Astrocyte of the cerebellum (primary cell): Measurements from ENCODE around the gene GRID1.
"Not testable (repeated sequence)": the region's sequence is repeated elsewhere in the genome, so short reads cannot be mapped to it uniquely, and the experiment has no call there.

ENCODE experiments used
- DNase-seq: peaks from one replicate; pipeline ENCODE4 v3.0.0-alpha.2; 2011; ENCODE audit warnings: low read depth
- H3K4me3 ChIP-seq: 2 replicates; pipeline ENCODE4 v1.5.1; 2011; ENCODE audit warnings: mild to moderate bottlenecking, low read depth, low read length, moderate library complexity
- CTCF ChIP-seq: IDR thresholded peaks from 2 replicates; pipeline ENCODE4 v1.5.1; 2012; ENCODE audit warnings: low read length, low read depth, moderate library complexity, mild to moderate bottlenecking; ENCODE audit errors: missing control alignments
- in situ Hi-C: cut with HindIII; loops from 2 replicates; pipeline ENCODE4 v1.10.0; 2017; ENCODE audit warnings: low sequenced_read_pairs

The GRID1 gene

GRCh38 chr10:86034710-86035109 lies 331.9 kb downstream of the GRID1 start:
- TF ChIP-seq CTCF, result no peak
- DNase-seq, result no peak
- H3K4me3 ChIP-seq, result no peak overlapping the region
- in situ Hi-C loops, result no loop called here

GRCh38 chr10:86033581-86033980 lies 333.0 kb downstream of the GRID1 start:
- no peak overlapping the region for H3K4me3 ChIP-seq
- in situ Hi-C loops, result no loop called here
- no peak for TF ChIP-seq CTCF
- no peak for DNase-seq

GRCh38 chr10:86032087-86032486 lies 334.5 kb downstream of the GRID1 start:
- DNase-seq, in situ Hi-C loops, H3K4me3 ChIP-seq: not testable (repeated sequence)

GRCh38 chr10:86030312-86030711 lies 336.3 kb downstream of the GRID1 start:
- no peak for DNase-seq
- no peak overlapping the region for H3K4me3 ChIP-seq
- in situ Hi-C loops, result no loop called here
- no peak for TF ChIP-seq CTCF

GRCh38 chr10:86027346-86027745 lies 339.2 kb downstream of the GRID1 start:
- in situ Hi-C loops, result no loop called here
- TF ChIP-seq CTCF, result no peak
- no peak overlapping the region for H3K4me3 ChIP-seq
- DNase-seq, result no peak

GRCh38 chr10:86025509-86025908 lies 341.1 kb downstream of the GRID1 start:
- no peak overlapping the region for H3K4me3 ChIP-seq
- no peak for DNase-seq
- in situ Hi-C loops, result no loop called here
- TF ChIP-seq CTCF, result no peak

GRCh38 chr10:86024281-86025041 lies 342.1 kb downstream of the GRID1 start:
- no peak overlapping the region for H3K4me3 ChIP-seq
- DNase-seq, result no peak
- TF ChIP-seq CTCF, result no peak
- in situ Hi-C loops, result no loop called here
